MM.1S (cell line): ENCODE measurements around the gene TMEM272.

ENCODE experiments used
- DNase-seq: peaks from one replicate; pipeline ENCODE4 v3.0.0-alpha.2; 2015
- H2AFZ ChIP-seq: fragments of 300-600 bp; sonication (generic); 2 replicates; pipeline ENCODE4 v1.6.0; 2016; ENCODE audit warnings: antibody characterized with exemption, low read length
- H3F3A ChIP-seq: fragments of 300-600 bp; sonication (generic); 2 replicates; pipeline ENCODE4 v1.6.1; 2016; ENCODE audit warnings: mild to moderate bottlenecking, antibody characterized with exemption, low read length, moderate library complexity, mixed read lengths; ENCODE audit not compliant: insufficient read depth
- H3K27ac ChIP-seq: fragments of 300-600 bp; sonication (generic); 2 replicates; pipeline ENCODE4 v1.5.1; 2016; ENCODE audit warnings: mild to moderate bottlenecking, low read length
- H3K27me3 ChIP-seq: fragments of 300-600 bp; sonication (generic); replicated peaks from 2 replicates; pipeline ENCODE4 v1.6.0; 2016; ENCODE audit warnings: low read length; ENCODE audit not compliant: insufficient read depth
- H3K36me3 ChIP-seq: fragments of 300-600 bp; sonication (generic); replicated peaks from 2 replicates; pipeline ENCODE4 v1.6.1; 2016; ENCODE audit warnings: mild to moderate bottlenecking, low read length, mixed read lengths; ENCODE audit not compliant: insufficient read depth
- H3K4me1 ChIP-seq: fragments of 300-600 bp; sonication (generic); 2 replicates; pipeline ENCODE4 v1.6.1; 2016; ENCODE audit warnings: low read length, mixed read lengths
- H3K4me2 ChIP-seq: fragments of 300-600 bp; sonication (generic); 2 replicates; pipeline ENCODE4 v1.6.0; 2016; ENCODE audit warnings: low read depth, low read length
- H3K4me3 ChIP-seq: fragments of 300-600 bp; sonication (generic); 2 replicates; pipeline ENCODE4 v1.5.1; 2016; ENCODE audit warnings: low read length, mixed read lengths
- H3K79me2 ChIP-seq: fragments of 300-600 bp; sonication (generic); 2 replicates; pipeline ENCODE4 v1.6.1; 2016; ENCODE audit warnings: mixed run types, low read length, mixed read lengths
- H3K9ac ChIP-seq: fragments of 300-600 bp; sonication (generic); 2 replicates; pipeline ENCODE4 v1.6.1; 2016; ENCODE audit warnings: low read length, mixed read lengths
- H3K9me2 ChIP-seq: fragments of 300-600 bp; sonication (generic); replicated peaks from 2 replicates; pipeline ENCODE4 v1.6.1; 2016; ENCODE audit warnings: mild to moderate bottlenecking, low read length, mixed read lengths; ENCODE audit not compliant: insufficient read depth
- H3K9me3 ChIP-seq: fragments of 300-600 bp; sonication (generic); replicated peaks from 2 replicates; pipeline ENCODE4 v1.6.1; 2016; ENCODE audit warnings: mild to moderate bottlenecking, low read length, mixed read lengths; ENCODE audit not compliant: insufficient read depth
- H4K20me1 ChIP-seq: fragments of 300-600 bp; sonication (generic); 2 replicates; pipeline ENCODE4 v1.6.1; 2016; ENCODE audit warnings: mild to moderate bottlenecking, low read length, moderate library complexity, mixed read lengths; ENCODE audit not compliant: insufficient read depth
- EZH2 ChIP-seq: fragments of 300-600 bp; sonication (generic); optimal IDR thresholded peaks from 2 replicates; pipeline ENCODE3; 2017; ENCODE audit warnings: low read depth, mild to moderate bottlenecking, antibody characterized with exemption, low read length, mixed read lengths
- EZH2phosphoT487 ChIP-seq: fragments of 300-600 bp; sonication (generic); IDR thresholded peaks from 2 replicates; pipeline ENCODE4 v1.6.1; 2018; ENCODE audit warnings: antibody characterized with exemption, low read length
- TF ChIP-seq, protein P1 (sequence below): fragments of 300-600 bp; sonication (generic); IDR thresholded peaks from 2 replicates; pipeline ENCODE4 v1.5.1; 2016; ENCODE audit warnings: antibody characterized with exemption, low read length, mixed read lengths

The TMEM272 gene

DNA sequence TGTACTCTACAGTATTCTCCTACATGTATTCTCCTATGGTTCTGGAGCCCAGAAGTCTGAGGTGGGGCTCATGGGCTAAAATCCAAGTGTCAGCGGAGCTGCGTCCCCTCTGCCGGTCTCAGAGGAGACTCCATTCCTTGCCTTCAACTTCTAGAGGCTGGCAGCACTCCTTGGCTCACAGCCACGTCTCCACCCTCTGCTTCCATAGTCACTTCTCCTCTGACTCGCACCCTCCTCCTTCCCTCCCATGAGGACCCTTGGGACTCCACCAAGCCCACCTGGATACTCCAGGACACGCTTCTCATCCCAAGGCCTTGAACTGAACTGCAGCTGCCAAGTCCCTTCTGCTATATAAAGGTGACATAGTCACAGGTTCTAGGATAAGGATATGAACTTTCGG is 68.8 kb downstream of the TMEM272 start:
- no peak overlapping the region for H3K4me3 ChIP-seq
- H3K4me2 ChIP-seq = no peak overlapping the region
- TF ChIP-seq EZH2phosphoT487 (no peak), EZH2 (no peak)
- TF ChIP-seq, protein P1, sequence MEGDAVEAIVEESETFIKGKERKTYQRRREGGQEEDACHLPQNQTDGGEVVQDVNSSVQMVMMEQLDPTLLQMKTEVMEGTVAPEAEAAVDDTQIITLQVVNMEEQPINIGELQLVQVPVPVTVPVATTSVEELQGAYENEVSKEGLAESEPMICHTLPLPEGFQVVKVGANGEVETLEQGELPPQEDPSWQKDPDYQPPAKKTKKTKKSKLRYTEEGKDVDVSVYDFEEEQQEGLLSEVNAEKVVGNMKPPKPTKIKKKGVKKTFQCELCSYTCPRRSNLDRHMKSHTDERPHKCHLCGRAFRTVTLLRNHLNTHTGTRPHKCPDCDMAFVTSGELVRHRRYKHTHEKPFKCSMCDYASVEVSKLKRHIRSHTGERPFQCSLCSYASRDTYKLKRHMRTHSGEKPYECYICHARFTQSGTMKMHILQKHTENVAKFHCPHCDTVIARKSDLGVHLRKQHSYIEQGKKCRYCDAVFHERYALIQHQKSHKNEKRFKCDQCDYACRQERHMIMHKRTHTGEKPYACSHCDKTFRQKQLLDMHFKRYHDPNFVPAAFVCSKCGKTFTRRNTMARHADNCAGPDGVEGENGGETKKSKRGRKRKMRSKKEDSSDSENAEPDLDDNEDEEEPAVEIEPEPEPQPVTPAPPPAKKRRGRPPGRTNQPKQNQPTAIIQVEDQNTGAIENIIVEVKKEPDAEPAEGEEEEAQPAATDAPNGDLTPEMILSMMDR = no peak
- H3K4me1 ChIP-seq = no peaks in the 10 kb centered on the region
- DNase-seq = no peak
- H3K27me3 ChIP-seq = no peaks in the 10 kb centered on the region
- H4K20me1 ChIP-seq = no peaks in the 10 kb centered on the region
- H3K9me2 ChIP-seq = no peaks in the 10 kb centered on the region
- no peaks in the 10 kb centered on the region for H3K9me3 ChIP-seq
- H3K79me2 ChIP-seq = no peaks in the 10 kb centered on the region
- no peak overlapping the region for H2AFZ ChIP-seq
- H3K36me3 ChIP-seq = no peaks in the 10 kb centered on the region
- no peaks in the 10 kb centered on the region for H3F3A ChIP-seq
- no peak overlapping the region for H3K9ac ChIP-seq
- no peak overlapping the region for H3K27ac ChIP-seq

DNA sequence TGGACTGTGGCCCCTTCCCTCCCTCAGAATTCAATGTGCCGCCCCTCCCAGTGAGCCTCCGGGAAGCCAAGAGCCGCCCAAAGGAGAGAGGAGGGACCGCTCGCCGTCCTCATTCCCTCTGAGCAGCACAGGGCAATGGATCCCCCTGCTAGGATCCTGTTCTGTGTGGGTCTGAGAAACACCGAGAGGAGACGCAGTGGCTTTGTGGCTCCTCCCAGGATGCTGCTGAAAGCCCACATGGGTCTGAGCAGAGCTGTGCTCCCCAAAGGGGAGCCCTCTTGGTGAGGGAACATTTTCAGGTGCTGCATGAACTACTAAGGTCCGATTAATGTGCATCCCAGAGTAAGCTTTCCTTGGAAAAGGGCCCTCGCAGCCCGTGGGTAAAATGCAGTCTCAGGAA is 71.5 kb downstream of the TMEM272 start:
- no peak overlapping the region for H3K9ac ChIP-seq
- H3K9me3 ChIP-seq = no peaks in the 10 kb centered on the region
- TF ChIP-seq EZH2phosphoT487 = no peak
- no peak overlapping the region for H2AFZ ChIP-seq
- H3K27me3 ChIP-seq = no peaks in the 10 kb centered on the region
- no peaks in the 10 kb centered on the region for H3K4me1 ChIP-seq
- H4K20me1 ChIP-seq = no peaks in the 10 kb centered on the region
- no peak overlapping the region for H3K4me3 ChIP-seq
- DNase-seq = no peak
- H3K36me3 ChIP-seq = no peaks in the 10 kb centered on the region
- no peaks in the 10 kb centered on the region for H3K9me2 ChIP-seq
- H3K27ac ChIP-seq = no peak overlapping the region
- H3F3A ChIP-seq = no peaks in the 10 kb centered on the region
- no peak overlapping the region for H3K4me2 ChIP-seq
- no peaks in the 10 kb centered on the region for H3K79me2 ChIP-seq

DNA sequence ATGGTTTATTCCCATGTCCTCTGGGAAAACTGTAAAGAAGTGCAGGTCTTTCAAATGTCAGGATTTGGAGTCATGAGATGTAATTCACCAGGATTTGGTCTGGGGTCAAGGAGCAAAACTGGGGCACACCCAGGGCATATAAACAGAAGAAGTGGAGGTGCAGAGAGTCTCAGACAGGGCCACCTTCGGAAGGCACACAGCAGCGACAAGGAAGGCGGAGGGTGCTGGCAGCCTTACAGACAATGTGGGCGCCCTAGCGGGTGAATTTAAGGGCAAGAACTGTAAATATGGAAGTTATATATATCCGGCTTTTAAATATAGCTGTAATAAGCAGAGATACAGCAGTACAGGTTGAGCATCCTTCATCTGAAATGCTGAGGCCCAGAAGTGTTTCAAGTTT is 72.2 kb downstream of the TMEM272 start:
- Histone ChIP-seq H3K27me3 (no peaks in the 10 kb centered on the region), H3K79me2 (no peaks in the 10 kb centered on the region), H3K27ac (no peak overlapping the region), H3K9ac (no peak overlapping the region), H2AFZ (no peak overlapping the region), H3K4me2 (no peak overlapping the region), H3F3A (no peaks in the 10 kb centered on the region), H3K9me3 (no peaks in the 10 kb centered on the region), H3K36me3 (no peaks in the 10 kb centered on the region), H3K4me3 (no peak overlapping the region), H4K20me1 (no peaks in the 10 kb centered on the region), H3K9me2 (no peaks in the 10 kb centered on the region), H3K4me1 (no peaks in the 10 kb centered on the region)
- TF ChIP-seq EZH2phosphoT487 (no peak), EZH2 (no peak)
- TF ChIP-seq, protein P1 = no peak
- DNase-seq = no peak

DNA sequence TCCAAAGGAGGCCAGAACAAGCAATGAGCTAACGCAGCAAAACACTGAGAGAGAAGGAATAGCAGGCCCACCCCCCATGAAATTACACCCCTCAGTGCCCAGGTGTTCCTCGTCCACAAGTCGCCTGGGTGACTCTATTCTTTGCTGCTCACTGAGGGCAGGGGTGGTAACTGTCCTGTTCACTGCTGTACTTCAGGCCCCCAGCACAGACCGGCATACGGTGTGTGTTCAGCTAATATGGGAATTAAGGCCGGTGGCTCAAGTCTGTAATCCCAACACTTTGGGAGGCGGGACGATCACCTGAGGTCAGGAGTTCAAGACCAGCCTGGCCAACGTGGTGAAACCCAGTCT is 72.9 kb downstream of the TMEM272 start:
- no peak overlapping the region for H3K4me3 ChIP-seq
- H3K9ac ChIP-seq = no peak overlapping the region
- no peaks in the 10 kb centered on the region for H3K36me3 ChIP-seq
- H3K9me3 ChIP-seq = no peaks in the 10 kb centered on the region
- no peaks in the 10 kb centered on the region for H4K20me1 ChIP-seq
- DNase-seq = no peak
- H2AFZ ChIP-seq = no peak overlapping the region
- H3K4me2 ChIP-seq = no peak overlapping the region
- H3K27me3 ChIP-seq = no peaks in the 10 kb centered on the region
- H3K27ac ChIP-seq = no peak overlapping the region
- no peaks in the 10 kb centered on the region for H3F3A ChIP-seq
- TF ChIP-seq, protein P1 = no peak
- TF ChIP-seq EZH2 (no peak), EZH2phosphoT487 (no peak)
- no peaks in the 10 kb centered on the region for H3K79me2 ChIP-seq
- H3K4me1 ChIP-seq = no peaks in the 10 kb centered on the region
- H3K9me2 ChIP-seq = no peaks in the 10 kb centered on the region
